SIG-M5 treated with dmso at 0.1 percent for 504 hours (cell line): Measurements from ENCODE around the gene TUBGCP6.
"Not testable (repeated sequence)": the region's sequence is repeated elsewhere in the genome, so short reads cannot be mapped to it uniquely, and the experiment has no call there.

Source experiments
- DNase-seq: peaks from one replicate; lab custom pipeline; 2025; ENCODE audit not compliant: unreplicated experiment; lab: John Stamatoyannopoulos, UW

TUBGCP6 gene

GRCh38 chr22:50213263-50213662 lies 31.6 kb downstream of the TUBGCP6 start:
- no peak for DNase-seq

- DNase-seq = no peak
Observed at GRCh38 chr22:50211147-50211546, 33.7 kb downstream of the TUBGCP6 start.

GRCh38 chr22:50210378-50211139 lies 34.3 kb downstream of the TUBGCP6 start:
- no peak for DNase-seq

- DNase-seq = peak; percentile 36
Observed at GRCh38 chr22:50209893-50210292, 34.9 kb downstream of the TUBGCP6 start.

GRCh38 chr22:50208939-50209892 lies 35.6 kb downstream of the TUBGCP6 start:
- DNase-seq = no peak

GRCh38 chr22:50208430-50208938 lies 36.3 kb downstream of the TUBGCP6 start:
- DNase-seq = no peak

- no peak for DNase-seq
Observed at GRCh38 chr22:50207383-50208140, 37.3 kb downstream of the TUBGCP6 start.

GRCh38 chr22:50206599-50206998 lies 38.2 kb downstream of the TUBGCP6 start:
- no peak for DNase-seq

- DNase-seq = no peak
Observed at GRCh38 chr22:50205781-50206569, 38.8 kb downstream of the TUBGCP6 start.

- DNase-seq = not testable (repeated sequence)
Observed at GRCh38 chr22:50204998-50205397, 39.8 kb downstream of the TUBGCP6 start.

- no peak for DNase-seq
Observed at GRCh38 chr22:50204571-50204970, 40.3 kb downstream of the TUBGCP6 start.

- DNase-seq = no peak
Observed at GRCh38 chr22:50203288-50203687, 41.5 kb downstream of the TUBGCP6 start.

GRCh38 chr22:50202130-50202666 lies 42.6 kb downstream of the TUBGCP6 start:
- no peak for DNase-seq

GRCh38 chr22:50201191-50202129 lies 43.4 kb downstream of the TUBGCP6 start:
- no peak for DNase-seq

GRCh38 chr22:50200461-50201190 lies 44.2 kb downstream of the TUBGCP6 start, which contains the start of gene SELENOO:
SELENOO (plus strand) TSS chr22:50201011; CDS start chr22:50201037, 26 bp downstream.
- DNase-seq = peak; percentile 82

- no peak for DNase-seq
Observed at GRCh38 chr22:50199829-50200460, 44.9 kb downstream of the TUBGCP6 start.

GRCh38 chr22:50199251-50199721 lies 45.5 kb downstream of the TUBGCP6 start:
- DNase-seq = no peak
